ENCODE measurements around the gene SMIM41.

Gene SMIM41

GRCh38 chr12:52122540-52122871, 43.0 kb downstream of the SMIM41 start:
- no peak overlapping the region for H3K27ac ChIP-seq
- CTCF ChIA-PET = interaction anchor here (0.6 to 4.3 kb wide), 4 partner anchors 10 to 149 kb away, joined by 3 to 35 read pairs (median 4); no protein-coding TSS in a partner anchor
- POLR2A ChIA-PET (ENCODE audit: low non-redundant PET) = no interaction called here

DNA sequence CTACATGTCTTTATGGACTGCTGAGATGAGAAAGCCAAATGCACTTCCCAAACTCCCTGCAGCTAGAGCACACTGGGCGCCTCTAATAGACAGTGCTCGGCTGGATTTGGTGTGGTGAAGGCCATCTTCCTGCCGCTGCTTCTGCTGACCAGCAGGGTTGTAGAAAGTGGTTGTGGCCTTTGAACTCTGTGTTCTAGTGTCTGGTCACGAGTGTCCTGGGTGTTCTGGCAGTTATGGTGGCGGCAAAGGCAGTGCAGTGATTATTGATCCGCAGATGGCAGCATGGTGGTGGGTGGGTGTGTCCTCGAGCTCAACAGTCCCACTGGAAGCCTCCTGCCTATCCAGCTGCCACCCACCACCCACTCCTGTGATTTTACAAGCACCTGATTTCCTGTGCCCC, 43.4 kb downstream of the SMIM41 start:
- POLR2A ChIA-PET (ENCODE audit: low non-redundant PET) = no interaction called here
- no peak for DNase-seq (ENCODE audit: low spot score)
- H3K27ac ChIP-seq = no peak overlapping the region
- CTCF ChIA-PET = interaction anchor here (0.5 to 4.3 kb wide), 4 partner anchors 10 to 210 kb away, joined by 3 to 35 read pairs (median 4); no protein-coding TSS in a partner anchor
- no peak for TF ChIP-seq CTCF (conservative IDR thresholded peaks at IDR 0.05; ENCODE audit: low read depth)

More at GRCh38 chr12:52122540-52122871, 43.0 kb downstream of the SMIM41 start:
- no peak for TF ChIP-seq CTCF (conservative IDR thresholded peaks at IDR 0.05; ENCODE audit: low read depth)
- no peak for DNase-seq (ENCODE audit: low spot score)

- no peak for DNase-seq (ENCODE audit: low spot score)
- CTCF ChIA-PET = interaction anchor here (0.5 to 4.3 kb wide), 5 partner anchors 97 to 782 kb away, joined by 3 to 35 read pairs (median 3); no protein-coding TSS in a partner anchor
- TF ChIP-seq CTCF (conservative IDR thresholded peaks at IDR 0.05; ENCODE audit: low read depth) = no peak
- POLR2A ChIA-PET (ENCODE audit: low non-redundant PET) = no interaction called here
- H3K27ac ChIP-seq = no peak overlapping the region
These were observed 44.1 kb downstream of the SMIM41 start for GRCh38 chr12:52123487-52124186.

DNA sequence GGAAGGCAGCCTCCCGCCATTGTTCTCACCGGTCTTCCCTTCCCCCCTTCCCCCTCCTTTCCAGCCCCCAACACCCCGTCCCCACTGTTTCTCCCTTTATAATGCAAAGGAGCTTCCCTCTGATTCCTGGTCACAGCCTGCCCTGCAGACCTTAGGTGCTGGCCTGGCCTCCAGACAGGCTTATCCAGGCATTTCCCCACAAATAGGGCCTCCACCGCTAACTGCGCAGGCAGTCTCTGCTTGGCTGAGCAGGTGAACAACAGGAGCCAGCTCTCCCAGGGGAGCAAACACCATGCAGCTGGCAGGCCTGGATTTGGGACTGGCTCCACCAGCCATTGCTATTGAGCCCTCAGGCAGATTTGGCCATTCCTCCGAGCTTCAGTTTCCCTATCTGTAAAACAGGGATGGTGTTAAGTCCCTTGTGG, 46.0 kb downstream of the SMIM41 start:
- no peak for TF ChIP-seq CTCF (conservative IDR thresholded peaks at IDR 0.05; ENCODE audit: low read depth)
- no peak for DNase-seq (ENCODE audit: low spot score)
- ChIA-PET POLR2A (ENCODE audit: low non-redundant PET) (no interaction called here), CTCF (interaction anchor here (0.5 to 1.4 kb wide), 3 partner anchors 100 to 929 kb away, joined by 3 to 5 read pairs (median 5); no protein-coding TSS in a partner anchor)
- H3K27ac ChIP-seq = no peak overlapping the region

DNA sequence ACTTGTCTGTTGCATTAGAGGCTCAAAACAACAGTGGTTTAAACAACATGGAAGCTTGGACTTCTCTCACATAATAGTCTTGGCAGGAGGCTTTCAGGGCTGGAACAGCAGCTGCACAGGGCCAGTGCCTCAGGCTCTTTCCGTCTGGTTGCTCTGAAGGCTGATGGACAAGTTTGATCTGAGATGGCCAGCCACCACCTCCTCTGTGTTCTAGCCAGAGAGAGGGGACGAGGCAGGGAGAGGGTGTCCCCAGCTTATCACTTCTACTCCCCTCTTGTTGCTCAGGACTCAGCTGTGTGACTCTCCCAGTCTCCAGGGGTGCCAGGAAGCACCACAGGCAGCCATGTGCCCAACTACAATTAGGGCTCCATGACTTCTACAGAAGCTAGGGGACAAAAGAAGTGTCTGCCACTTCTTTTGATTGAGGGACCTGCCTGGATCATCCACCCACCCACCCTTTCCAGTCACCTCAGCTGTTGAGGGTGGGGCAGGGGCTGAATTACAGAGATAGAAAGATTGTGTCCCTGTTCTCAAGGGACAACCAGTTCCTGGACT, 46.6 kb downstream of the SMIM41 start:
- CTCF ChIA-PET = interaction anchor here (0.6 to 1.4 kb wide), 2 partner anchors 9 to 100 kb away, joined by 3 to 5 read pairs; no protein-coding TSS in a partner anchor
- POLR2A ChIA-PET (ENCODE audit: low non-redundant PET) = no interaction called here
- H3K27ac ChIP-seq = no peak overlapping the region
- no peak for DNase-seq (ENCODE audit: low spot score)
- TF ChIP-seq CTCF (conservative IDR thresholded peaks at IDR 0.05; ENCODE audit: low read depth) = no peak

GRCh38 chr12:52126605-52127578, 47.4 kb downstream of the SMIM41 start:
- H3K27ac ChIP-seq = no peak overlapping the region
- CTCF ChIA-PET = interaction anchor here (0.6 to 1.4 kb wide), 3 partner anchors 10 to 101 kb away, joined by 3 to 5 read pairs (median 5); no protein-coding TSS in a partner anchor
- no peak for TF ChIP-seq CTCF (conservative IDR thresholded peaks at IDR 0.05; ENCODE audit: low read depth)
- POLR2A ChIA-PET (ENCODE audit: low non-redundant PET) = no interaction called here
- DNase-seq (ENCODE audit: low spot score) = no peak

All from RWPE1 (cell line).